ENCODE measurements around the gene RAI1.
A peak's percentile ranks its signal among the peaks of the same experiment; 100 is the strongest.

The RAI1 gene

GRCh38 chr17:17742133-17742621 lies 60.9 kb downstream of the RAI1 start:
- DNase-seq (ENCODE audit: extremely low read depth, low read depth), result no peak
- TF ChIP-seq CTCF (IDR thresholded peaks at IDR 0.05; ENCODE audit: low read depth, low read length, missing control alignments), result no peak
- H3K4me3 ChIP-seq (replicated peaks; ENCODE audit: low read depth, low read length), result no peak overlapping the region

GRCh38 chr17:17742688-17743390 lies 61.6 kb downstream of the RAI1 start:
- no peak overlapping the region for H3K4me3 ChIP-seq (replicated peaks; ENCODE audit: low read depth, low read length)
- no peak for DNase-seq (ENCODE audit: extremely low read depth, low read depth)

GRCh38 chr17:17743391-17744112 lies 62.3 kb downstream of the RAI1 start:
- no peak for TF ChIP-seq CTCF (IDR thresholded peaks at IDR 0.05; ENCODE audit: low read depth, low read length, missing control alignments)
- H3K4me3 ChIP-seq (replicated peaks; ENCODE audit: low read depth, low read length), result no peak overlapping the region
- no peak for DNase-seq (ENCODE audit: extremely low read depth, low read depth)

More at GRCh38 chr17:17742688-17743390, 61.6 kb downstream of the RAI1 start:
- TF ChIP-seq CTCF (IDR thresholded peaks at IDR 0.05; ENCODE audit: low read depth, low read length, missing control alignments), result no peak

- H3K4me3 ChIP-seq (replicated peaks; ENCODE audit: low read depth, low read length), result no peak overlapping the region
- DNase-seq (ENCODE audit: extremely low read depth, low read depth), result no peak
- TF ChIP-seq CTCF (IDR thresholded peaks at IDR 0.05; ENCODE audit: low read depth, low read length, missing control alignments), result no peak
These were observed 62.9 kb downstream of the RAI1 start for GRCh38 chr17:17744116-17744515.

- TF ChIP-seq CTCF (IDR thresholded peaks at IDR 0.05; ENCODE audit: low read depth, low read length, missing control alignments), result no peak
- no peak overlapping the region for H3K4me3 ChIP-seq (replicated peaks; ENCODE audit: low read depth, low read length)
- no peak for DNase-seq (ENCODE audit: extremely low read depth, low read depth)
These were observed 64.5 kb downstream of the RAI1 start for GRCh38 chr17:17745476-17746455.

- peak; percentile 32 for TF ChIP-seq CTCF (IDR thresholded peaks at IDR 0.05; ENCODE audit: low read depth, low read length, missing control alignments)
- no peak for DNase-seq (ENCODE audit: extremely low read depth, low read depth)
- no peak overlapping the region for H3K4me3 ChIP-seq (replicated peaks; ENCODE audit: low read depth, low read length)
These were observed 66.9 kb downstream of the RAI1 start for GRCh38 chr17:17748179-17748578.
